ENCODE measurements around the gene ASS1.

DNA sequence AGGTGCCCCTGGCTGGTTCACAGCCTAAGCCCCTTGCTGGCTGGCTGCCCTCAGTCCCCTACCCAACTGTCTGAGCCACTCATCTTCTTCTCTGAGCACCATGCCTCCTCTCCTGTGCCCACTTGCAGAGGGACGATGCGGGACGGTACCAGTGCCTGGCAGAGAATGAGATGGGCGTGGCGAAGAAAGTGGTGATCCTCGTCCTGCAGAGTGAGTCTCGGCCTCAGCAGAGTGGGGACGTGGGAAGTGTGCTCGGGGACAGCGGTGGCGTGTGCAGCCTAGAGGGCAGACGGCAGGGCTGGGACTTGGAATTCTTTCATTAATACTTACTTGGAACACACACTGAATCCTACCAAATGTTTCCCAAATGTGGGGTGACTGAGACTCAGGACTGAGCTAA lies 34.3 kb upstream of the ASS1 start:
- TF ChIP-seq, protein P1, sequence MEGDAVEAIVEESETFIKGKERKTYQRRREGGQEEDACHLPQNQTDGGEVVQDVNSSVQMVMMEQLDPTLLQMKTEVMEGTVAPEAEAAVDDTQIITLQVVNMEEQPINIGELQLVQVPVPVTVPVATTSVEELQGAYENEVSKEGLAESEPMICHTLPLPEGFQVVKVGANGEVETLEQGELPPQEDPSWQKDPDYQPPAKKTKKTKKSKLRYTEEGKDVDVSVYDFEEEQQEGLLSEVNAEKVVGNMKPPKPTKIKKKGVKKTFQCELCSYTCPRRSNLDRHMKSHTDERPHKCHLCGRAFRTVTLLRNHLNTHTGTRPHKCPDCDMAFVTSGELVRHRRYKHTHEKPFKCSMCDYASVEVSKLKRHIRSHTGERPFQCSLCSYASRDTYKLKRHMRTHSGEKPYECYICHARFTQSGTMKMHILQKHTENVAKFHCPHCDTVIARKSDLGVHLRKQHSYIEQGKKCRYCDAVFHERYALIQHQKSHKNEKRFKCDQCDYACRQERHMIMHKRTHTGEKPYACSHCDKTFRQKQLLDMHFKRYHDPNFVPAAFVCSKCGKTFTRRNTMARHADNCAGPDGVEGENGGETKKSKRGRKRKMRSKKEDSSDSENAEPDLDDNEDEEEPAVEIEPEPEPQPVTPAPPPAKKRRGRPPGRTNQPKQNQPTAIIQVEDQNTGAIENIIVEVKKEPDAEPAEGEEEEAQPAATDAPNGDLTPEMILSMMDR (IDR thresholded peaks at IDR 0.05), result no peak
- TF ChIP-seq EZH2 (IDR thresholded peaks at IDR 0.05) (no peak), EZH2phosphoT487 (IDR thresholded peaks at IDR 0.05) (no peak)

Measured in neural progenitor cell (in vitro differentiated cells).